Measurements from ENCODE around the gene ABHD1.

ABHD1 gene

GRCh38 chr2:27138111-27138510, 14.5 kb downstream of the ABHD1 start:
- DNase-seq, result no peak

- DNase-seq, result no peak
Observed at GRCh38 chr2:27139310-27139709, 15.7 kb downstream of the ABHD1 start, which contains the start of gene PRR30. Gene PRR30 (minus strand): TSS chr2:27139410. CDS start chr2:27138329, 1,081 bp downstream.

- DNase-seq, result no peak
Observed at GRCh38 chr2:27143285-27143684, 19.7 kb downstream of the ABHD1 start.

GRCh38 chr2:27145682-27146081, 22.1 kb downstream of the ABHD1 start:
- DNase-seq, result no peak

GRCh38 chr2:27147935-27148334, 24.3 kb downstream of the ABHD1 start:
- DNase-seq, result no peak

GRCh38 chr2:27148801-27149439, 25.3 kb downstream of the ABHD1 start, which contains the start of gene TCF23:
Gene TCF23 (plus strand): TSS chr2:27149004. CDS start chr2:27149134, 130 bp downstream.
- DNase-seq, result no peak

GRCh38 chr2:27149570-27150405, 26.2 kb downstream of the ABHD1 start:
- DNase-seq, result no peak

- no peak for DNase-seq
Observed at GRCh38 chr2:27150639-27151230, 27.1 kb downstream of the ABHD1 start.

GRCh38 chr2:27152102-27152795, 28.6 kb downstream of the ABHD1 start:
- no peak for DNase-seq

- peak; percentile 26 for DNase-seq
Observed at GRCh38 chr2:27152796-27153464, 29.3 kb downstream of the ABHD1 start.

- DNase-seq, result no peak
Observed at GRCh38 chr2:27154488-27154887, 30.9 kb downstream of the ABHD1 start.

GRCh38 chr2:27155069-27155520, 31.5 kb downstream of the ABHD1 start:
- no peak for DNase-seq

GRCh38 chr2:27158468-27158867, 34.9 kb downstream of the ABHD1 start:
- no peak for DNase-seq

GRCh38 chr2:27159271-27159670, 35.7 kb downstream of the ABHD1 start:
- no peak for DNase-seq

GRCh38 chr2:27160191-27160590, 36.6 kb downstream of the ABHD1 start:
- no peak for DNase-seq

- peak; percentile 27 for DNase-seq
Observed at GRCh38 chr2:27162151-27163121, 38.8 kb downstream of the ABHD1 start.

GRCh38 chr2:27164960-27165763, 41.5 kb downstream of the ABHD1 start:
- DNase-seq, result no peak

- DNase-seq, result no peak
Observed at GRCh38 chr2:27170581-27171337, 47.1 kb downstream of the ABHD1 start.

GRCh38 chr2:27171351-27171848, 47.8 kb downstream of the ABHD1 start:
- DNase-seq, result no peak
